Iris pigment epithelial cell (primary cell): ENCODE data around the gene CDC42BPA.
"Not testable (repeated sequence)": the region's sequence is repeated elsewhere in the genome, so short reads cannot be mapped to it uniquely, and the experiment has no call there.

Experiments
- DNase-seq: peaks from one replicate; pipeline ENCODE4 v3.0.0-alpha.2; 2011; ENCODE audit warnings: low read depth

Gene CDC42BPA

DNA sequence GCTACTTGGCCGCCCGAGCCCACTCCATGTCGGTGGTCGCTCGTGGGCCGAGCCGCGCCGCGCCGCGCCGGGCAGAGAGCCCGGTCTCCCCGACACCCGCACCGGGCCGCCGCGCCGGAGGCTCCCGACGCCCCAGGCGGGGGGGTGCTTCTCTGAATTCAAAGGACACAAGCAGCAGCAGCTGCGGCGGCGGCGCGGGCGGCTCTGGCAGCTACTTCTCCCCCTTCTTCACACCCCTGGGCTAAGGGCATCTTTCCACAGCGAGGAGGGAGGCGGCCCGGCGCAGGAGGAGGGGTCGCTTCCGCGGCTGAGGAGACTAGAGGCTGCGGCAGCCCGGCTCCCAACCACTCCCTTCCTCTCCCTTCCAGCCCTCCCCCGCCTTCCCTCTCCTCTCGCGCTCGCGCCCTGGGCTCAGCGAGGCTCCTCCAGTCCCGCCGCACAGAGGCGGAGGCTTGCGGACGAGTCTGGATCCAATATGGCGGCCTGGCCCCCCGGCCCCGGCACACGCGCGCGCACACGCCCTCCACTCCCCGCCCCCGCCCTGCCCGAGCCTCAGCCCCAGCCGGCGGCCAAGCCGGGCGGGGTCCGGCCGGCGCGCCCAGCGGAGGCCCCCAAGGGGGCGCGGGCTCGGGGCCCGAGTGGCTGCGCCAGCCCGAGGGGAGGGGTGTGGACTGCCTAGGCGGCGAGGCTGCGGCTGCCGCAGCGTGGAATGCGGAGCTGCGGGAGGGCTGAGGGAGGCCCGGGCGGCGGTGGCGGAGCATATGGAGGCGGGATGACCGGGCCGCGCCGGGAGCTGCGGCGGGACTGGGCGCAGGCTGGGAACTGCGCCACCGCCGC lies at the start of gene CDC42BPA:
Gene CDC42BPA (minus strand): TSS at position 477 of the 837 bp plus-strand sequence. CDS start 1,310 bp downstream, outside the sequence.
- DNase-seq, result peak; percentile 92

DNA sequence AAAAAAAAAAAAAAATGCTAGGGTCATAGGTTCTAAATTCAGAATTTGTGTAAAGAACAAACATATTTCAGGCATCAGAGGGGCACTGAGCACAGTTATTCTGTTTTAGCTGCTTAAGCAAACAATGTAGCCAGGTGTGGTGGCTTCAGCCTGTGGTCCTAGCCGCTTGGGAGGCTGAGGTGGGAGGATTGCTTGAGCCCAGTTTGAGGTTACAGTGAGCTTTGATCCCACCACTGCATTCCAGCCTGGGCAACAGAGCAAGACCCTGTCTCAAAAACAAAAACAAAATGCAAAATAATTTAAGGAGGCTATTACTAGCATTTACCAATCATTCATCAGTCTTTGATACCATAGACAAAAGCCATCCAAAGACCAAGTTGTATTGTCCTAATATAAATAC lies 49.7 kb upstream of the CDC42BPA start:
- no peak for DNase-seq

DNA sequence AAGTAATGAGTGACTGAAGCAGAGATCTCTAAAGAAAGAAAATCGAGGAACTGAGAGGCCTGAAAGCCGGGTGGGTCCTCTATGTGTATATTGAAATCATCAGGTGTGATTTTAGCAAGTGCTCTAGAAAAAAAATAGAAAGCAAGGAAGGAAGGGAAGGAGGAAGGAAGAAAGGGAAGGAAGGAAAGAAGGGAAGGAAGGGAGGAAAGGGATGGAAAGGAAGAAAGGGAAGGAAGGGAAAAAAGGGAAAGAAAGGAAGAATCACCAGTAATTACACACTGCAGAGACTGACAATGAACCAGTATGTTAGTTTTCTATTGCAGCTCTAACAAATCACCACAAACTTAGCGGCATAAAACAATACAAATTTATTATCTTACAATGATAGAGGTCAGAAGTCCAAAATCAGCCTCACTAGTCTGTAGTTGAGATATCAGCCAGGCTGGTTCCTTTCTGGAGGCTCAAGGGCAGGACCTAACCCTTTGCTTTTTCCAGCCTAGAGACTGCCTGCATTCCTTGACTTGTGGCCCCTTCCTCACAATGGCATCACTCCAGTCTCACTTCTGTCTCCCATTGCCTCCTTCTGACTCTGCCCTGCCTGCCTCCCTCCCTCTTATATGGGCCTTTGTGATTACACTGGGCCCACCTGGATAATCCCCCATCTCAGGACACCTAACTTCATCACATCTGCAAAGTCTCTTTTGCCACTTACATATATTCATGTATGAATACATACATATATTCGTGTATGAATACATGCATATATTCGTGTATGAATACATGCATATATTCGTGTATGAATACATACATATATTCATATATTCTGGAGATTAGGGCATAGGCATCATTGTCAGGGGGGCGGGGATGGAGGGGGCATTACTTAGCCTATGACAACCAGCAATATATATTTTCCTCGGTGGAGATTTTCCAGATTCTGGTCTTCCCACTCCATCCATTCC lies 47.5 kb upstream of the CDC42BPA start:
- DNase-seq, result no peak

DNA sequence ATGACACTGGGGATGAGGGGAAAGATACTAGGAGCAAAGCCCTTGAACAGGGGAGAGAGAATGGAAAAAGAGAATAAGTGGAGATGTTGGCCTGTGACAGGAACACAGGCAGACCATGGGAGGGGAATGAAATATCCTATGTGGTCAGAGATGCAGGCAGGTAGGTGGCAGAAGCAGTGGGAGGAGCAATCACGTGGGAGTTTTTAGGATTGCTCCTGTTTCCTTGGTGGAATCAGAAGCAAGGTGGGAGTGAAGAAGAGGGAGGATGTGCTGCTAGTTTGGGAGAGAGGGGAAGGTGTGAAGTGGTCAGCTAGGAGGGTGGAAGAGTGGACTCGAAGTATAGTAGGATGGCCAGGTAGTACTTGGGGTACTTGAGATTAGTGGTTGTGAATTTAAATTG lies 46.4 kb upstream of the CDC42BPA start:
- DNase-seq, result no peak

DNA sequence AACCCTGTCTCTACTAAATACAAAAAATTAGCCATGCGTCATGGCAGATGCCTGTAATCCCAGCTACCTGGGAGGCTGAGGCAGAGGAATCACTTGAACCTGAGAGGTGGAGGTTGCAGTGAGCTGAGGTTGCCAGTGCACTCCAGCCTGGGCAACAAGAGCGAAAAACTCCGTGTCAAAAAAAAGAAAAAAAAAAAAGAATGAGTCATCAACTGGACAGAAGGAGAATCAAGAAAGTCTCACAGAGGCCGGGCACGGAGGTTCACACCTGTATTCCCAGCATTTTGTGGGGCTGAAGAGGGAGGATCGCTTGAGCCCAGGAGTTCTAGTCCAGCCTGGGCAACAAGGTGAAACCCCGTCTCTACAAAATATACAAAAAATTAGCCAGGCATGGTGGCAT lies 45.5 kb upstream of the CDC42BPA start:
- no peak for DNase-seq

DNA sequence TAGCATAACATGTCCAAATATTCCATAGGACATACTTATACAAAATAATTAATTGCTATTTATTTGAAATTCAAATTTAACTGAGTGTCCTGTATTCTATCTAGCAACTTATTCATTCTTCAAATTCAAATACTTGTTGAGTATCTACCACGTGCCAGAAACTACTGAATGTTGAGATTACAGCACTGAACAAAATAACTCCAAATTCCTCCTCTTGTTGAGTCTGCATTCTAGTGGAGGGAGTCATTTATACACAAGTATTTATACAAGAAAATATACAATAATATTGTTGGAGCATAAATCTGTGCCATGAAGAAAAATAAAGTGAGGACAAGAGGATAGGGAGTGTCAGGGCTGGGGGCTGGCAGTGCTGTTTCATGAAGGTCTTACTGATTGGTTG lies 43.7 kb upstream of the CDC42BPA start:
- peak; percentile 76 for DNase-seq

DNA sequence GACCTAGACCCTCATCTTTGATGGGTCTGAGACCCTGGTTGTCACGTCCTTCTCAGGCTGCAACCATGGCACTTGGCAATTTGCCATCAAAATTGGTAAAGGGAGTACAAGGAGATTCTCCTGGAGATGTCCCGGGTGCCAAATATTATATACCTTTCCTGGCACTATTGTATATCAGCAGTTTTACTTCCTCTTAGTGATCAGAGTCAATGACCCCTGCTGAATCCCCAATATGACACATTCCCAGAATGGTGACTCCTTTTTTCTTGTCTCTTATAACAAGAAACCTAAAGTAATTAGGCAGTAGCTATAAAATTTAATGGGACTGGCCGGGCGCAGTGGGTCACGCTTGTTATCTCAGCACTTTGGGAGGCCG lies 39.6 kb upstream of the CDC42BPA start:
- no peak for DNase-seq

- DNase-seq, result peak; percentile 88
These were observed 39.1 kb upstream of the CDC42BPA start for GRCh38 chr1:227357171-227357926.

GRCh38 chr1:227356620-227357146 lies 38.4 kb upstream of the CDC42BPA start:
- no peak for DNase-seq

DNA sequence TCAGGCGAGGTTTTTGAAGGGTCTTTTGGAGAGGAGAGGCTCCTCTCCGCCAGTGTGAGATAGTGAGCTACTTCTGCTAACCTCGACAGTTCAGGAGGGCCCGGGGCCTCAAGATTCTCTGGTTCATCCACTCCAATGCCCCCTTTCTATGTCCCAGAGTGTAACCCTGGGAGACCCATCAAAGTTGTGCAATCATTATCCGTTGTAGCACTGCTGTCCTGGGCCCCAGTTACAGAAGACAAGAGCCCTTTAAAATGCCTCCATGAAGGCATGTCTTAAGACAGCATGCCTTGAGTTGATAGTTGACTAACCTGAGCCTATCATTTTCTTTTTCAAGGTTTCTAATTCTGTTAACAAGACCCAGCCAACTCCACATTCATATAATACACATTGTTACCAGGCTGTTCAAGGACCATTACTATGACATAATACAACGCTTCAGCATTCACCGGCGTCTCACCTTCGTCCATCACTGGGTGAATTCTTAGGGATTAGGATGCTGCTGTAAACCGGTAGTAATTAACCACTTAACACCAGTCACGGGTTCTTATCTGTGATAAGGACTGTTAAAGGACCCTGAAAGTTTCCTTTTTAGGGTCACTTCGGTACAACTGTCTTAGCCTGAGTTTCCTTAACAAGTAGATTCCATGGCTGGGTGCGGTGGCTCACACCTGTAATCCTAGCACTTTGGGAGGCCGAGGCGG lies 37.4 kb upstream of the CDC42BPA start:
- no peak for DNase-seq

- no peak for DNase-seq
These were observed 34.9 kb upstream of the CDC42BPA start for GRCh38 chr1:227353186-227353585.

DNA sequence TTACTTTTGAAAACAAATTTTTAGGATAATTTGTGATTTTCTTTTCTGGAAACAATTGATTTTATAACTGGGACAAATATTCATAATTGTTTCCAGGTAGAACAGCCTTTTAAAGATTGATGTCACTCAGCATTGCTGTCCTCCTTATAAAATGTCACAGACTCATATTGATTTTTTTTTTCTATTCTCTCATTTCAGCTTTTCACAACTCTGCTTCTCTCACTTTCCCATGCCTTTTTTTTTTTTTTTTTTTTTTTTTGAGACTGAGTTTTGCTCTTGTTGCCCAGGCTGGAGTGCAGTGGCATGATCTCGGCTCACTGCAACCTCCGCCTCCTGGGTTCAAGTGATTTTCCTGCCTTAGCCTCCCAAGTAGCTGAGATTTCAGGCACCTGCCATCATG lies 33.9 kb upstream of the CDC42BPA start:
- DNase-seq, result not testable (repeated sequence)

DNA sequence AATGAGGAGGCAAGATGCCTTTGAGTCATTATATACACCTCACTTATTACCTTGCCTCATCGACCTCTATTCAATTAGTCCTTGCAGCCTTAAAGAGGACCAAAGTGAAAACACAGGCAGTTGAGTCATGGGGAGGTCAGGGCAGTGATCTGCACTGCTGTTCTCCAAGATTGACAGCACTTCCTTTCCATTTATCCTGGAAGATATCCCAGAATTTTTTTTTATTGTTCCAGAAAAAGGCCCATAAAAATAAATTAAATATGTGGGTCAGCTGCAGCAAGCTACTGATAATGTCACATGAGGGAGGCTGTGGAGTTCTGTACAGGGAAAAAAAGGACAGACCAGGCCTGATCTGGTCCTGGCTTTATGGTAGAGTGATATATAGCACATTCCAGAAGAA lies 33.2 kb upstream of the CDC42BPA start:
- DNase-seq, result peak; percentile 34

GRCh38 chr1:227349967-227350366 lies 31.7 kb upstream of the CDC42BPA start:
- no peak for DNase-seq

DNA sequence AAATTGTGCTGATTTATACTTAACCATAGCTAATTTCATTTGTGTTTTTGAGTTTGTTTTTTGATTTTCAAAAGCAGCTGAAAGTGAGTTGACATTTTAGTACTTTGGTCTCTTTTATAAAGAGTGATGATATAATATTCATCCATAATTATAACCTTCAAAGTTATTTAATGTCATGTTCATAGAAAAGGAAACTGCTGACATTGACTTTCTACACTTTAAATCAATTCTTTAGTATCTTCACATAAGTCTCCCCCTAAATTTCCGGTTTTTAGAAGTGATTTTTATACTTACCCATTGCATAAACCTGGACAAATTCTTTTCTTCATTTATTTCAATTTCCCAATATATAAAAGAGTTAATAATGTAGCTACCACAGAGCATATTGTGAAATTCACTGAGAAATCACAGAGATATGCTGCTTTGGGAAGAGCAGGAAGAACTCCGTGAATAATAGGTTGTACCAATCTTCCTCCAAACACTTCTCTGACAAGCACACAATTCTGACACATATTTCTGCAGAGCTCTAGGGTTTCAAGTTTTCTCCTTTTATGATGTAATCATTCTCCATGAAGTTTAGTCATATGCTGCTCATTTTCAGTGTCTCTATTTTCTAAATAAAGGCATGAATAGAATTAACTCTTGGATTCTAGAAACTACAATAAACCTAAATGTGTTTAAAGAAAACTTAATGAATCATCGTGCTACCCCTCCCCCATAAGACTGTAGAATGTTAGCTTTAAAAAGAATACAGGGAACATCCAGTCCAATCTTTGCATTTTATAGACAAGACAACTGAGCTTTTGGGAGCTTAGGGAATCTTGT lies 25.6 kb upstream of the CDC42BPA start:
- DNase-seq, result peak; percentile 98

- peak; percentile 39 for DNase-seq
These were observed 24.9 kb upstream of the CDC42BPA start for GRCh38 chr1:227343206-227343605.

GRCh38 chr1:227342075-227342829 lies 24.0 kb upstream of the CDC42BPA start:
- DNase-seq, result no peak

- not testable (repeated sequence) for DNase-seq
These were observed 17.8 kb upstream of the CDC42BPA start for GRCh38 chr1:227336136-227336535.

DNA sequence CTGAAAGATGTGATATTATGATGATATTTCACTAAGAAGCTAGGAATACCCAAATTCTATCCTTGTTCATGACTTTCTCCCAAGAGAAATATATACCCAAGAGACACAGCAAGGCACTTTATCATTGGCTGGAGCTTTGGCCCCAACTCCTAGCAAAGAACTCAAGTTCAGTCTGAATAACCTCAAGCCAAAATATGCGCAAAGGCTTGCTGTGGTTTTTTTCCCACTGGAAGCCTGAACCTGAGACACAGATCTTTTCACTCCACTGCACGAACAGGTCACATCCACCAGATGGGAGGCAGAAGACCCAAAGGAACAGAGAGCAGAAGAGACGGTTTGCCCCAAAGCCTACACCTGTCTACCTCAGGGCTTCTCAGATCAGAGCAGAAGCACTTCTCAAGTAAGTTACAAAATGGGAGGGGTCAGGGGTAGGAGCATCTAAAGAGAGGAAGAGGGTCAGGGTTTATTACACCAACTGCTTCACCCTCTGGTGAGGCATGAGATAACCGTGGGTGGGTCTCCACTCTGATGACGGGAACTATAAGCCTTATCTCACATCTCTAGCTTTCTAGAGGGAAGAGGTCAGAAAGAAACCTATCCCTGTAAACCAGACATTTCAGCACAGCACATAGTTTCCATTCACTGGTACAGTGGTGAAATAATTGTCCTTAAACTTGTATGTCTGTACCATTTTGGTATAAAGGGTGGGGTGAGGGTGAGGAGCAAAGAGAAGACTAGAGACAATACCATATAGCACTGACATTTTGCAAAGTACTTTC lies 17.1 kb upstream of the CDC42BPA start:
- DNase-seq, result no peak
